HG02852 (cell line): ENCODE data around the gene NT5C2.
"Not testable (repeated sequence)": the region's sequence is repeated elsewhere in the genome, so short reads cannot be mapped to it uniquely, and the experiment has no call there.

Experiments used
- ATAC-seq: cut with Tn5 transposase; IDR thresholded peaks from one replicate; pipeline ENCODE4 v1.9.1; 2021; ENCODE audit warnings: mild to moderate bottlenecking, moderate library complexity; ENCODE audit not compliant: unreplicated experiment

Gene NT5C2

DNA sequence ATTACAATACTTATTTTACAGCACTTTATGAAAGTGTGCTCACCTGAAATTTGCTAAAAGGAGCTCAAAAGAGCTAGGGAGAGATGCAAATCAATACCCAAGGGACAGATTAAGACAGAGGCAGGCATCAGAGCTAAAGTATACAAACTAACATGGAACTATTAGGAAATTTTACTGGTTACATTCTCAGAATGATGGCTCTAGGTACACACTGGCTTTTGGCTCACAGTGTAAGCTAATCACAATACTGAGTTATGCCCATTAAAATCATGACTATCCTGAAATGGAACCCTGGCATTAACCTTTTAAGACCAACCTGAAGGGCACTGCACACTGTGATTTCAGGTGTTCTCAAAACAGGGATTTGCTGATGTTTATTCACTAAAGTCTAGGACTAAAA lies 98.1 kb downstream of the NT5C2 start:
- ATAC-seq, result no peak

- no peak for ATAC-seq
These were observed 102.2 kb downstream of the NT5C2 start for GRCh38 chr10:103090911-103091310.

DNA sequence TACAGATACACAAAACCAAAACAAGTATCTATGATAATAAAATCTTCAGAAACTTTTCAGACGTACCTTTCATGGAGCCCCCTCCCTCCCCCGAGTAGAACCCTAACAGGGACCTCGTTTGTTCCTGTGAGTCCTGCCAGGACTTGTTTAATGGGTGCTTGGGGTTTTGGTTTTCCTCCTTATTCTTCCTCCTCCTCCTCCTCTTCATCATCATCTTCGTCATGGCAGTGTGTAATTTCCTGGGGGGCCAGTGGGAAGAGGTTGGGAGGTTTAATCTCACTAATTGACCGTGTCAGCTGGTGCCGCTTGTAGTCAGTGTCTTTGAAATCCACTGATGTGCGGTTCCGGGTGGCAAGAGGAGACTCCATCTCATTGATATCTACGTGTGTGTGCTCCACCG lies 103.6 kb downstream of the NT5C2 start:
- ATAC-seq, result no peak

- ATAC-seq, result no peak
These were observed 106.3 kb downstream of the NT5C2 start for GRCh38 chr10:103086799-103087198.

DNA sequence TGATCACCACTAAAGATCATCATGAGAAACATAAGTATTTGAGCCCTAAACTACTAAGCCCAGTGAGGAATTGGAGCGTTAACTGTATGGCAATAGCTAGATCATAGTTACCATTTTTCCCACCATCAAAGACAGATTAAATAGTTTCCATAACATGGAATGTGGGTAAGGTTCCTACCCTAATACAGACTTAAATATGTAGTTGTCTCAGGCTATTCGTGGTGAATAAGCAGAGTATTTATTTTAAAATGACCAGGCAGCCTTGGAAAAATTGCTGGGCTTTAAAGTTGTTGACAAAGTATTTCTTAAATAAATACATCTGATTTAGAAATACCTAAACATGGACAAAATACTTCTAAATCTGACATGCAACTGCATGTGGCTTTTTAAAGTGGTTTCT lies 106.8 kb downstream of the NT5C2 start:
- no peak for ATAC-seq

DNA sequence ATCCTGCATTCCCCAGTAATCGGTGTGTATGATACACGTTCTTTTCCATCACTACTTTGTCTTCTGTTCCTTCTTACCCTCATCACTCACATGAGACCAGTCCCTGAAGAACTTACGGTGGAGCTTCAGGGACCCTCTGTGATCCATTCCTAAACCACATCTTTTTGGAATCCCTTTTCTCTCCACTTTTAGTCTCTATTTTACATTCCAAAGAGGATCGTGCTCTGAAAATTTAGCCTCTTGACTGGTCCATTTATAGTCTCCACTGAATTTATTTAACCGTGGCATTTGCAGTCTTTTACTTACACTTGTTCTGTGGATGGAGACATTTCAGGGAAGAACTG lies 109.1 kb downstream of the NT5C2 start:
- ATAC-seq, result no peak

- no peak for ATAC-seq
These were observed 109.7 kb downstream of the NT5C2 start for GRCh38 chr10:103083266-103083976.

DNA sequence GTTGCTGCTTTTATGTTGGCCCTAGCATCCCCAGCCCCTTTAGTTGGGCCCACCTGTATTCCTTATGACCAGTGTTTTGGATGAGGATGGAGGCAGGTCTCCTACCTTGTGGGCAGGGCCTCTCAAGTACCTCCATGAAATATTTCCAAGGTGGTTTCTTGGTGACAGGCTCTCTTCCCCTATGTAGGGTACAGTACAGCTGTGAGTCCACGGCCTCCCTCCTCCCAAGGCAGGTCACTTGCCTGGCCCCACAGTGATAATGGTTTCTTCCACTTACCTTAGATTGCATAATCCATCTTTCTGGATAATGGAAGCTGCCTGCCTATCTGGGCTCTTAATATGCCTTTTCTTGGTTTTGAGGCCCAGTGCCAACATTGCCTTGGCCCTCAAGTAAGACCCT lies 110.4 kb downstream of the NT5C2 start:
- ATAC-seq, result no peak

- ATAC-seq, result no peak
These were observed 112.0 kb downstream of the NT5C2 start for GRCh38 chr10:103080891-103081581.

DNA sequence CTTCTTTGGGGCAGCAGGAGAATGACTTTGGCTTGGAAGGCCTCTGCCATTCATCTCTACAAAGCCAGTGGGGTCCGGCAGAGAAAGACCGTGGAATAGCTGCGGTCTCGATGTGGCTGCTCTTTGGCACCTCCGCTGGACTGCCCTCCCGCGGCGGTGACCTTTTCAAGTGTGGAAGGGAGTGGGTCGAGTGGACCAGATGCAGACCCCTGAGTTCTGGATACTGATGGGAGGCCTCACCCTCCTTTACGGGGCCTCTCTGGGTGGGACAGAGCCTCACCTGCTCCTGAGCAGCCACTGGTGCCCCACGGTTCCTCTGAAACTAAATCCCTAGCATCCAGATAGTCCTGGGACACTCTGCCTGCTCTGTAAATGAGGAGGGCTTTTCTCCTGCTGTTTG lies 113.1 kb downstream of the NT5C2 start:
- no peak for ATAC-seq

GRCh38 chr10:103079100-103079499 lies 114.0 kb downstream of the NT5C2 start:
- no peak for ATAC-seq

- no peak for ATAC-seq
These were observed 114.4 kb downstream of the NT5C2 start for GRCh38 chr10:103078676-103079075.

- ATAC-seq, result no peak
These were observed 114.8 kb downstream of the NT5C2 start for GRCh38 chr10:103078309-103078615.

- no peak for ATAC-seq
These were observed 115.4 kb downstream of the NT5C2 start for GRCh38 chr10:103077491-103078308.

DNA sequence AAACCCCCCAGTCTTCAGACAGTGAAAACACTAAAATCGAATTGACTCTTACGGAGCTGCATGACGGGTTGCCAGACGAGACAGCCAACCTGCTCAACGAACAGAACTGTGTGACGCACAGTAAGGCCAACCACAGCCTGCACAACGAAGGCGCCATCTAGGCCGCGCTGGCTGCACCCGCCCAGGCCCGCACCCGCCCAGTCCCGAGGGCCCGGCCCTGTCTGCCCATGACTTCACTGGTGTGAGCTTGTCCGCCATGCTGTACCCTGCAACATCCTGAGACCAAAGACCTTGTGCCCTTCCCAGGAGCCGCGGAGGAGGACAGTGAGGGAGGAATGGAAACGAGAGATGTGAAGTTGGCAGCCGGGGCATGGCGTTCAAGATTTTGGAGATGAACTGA lies 116.1 kb downstream of the NT5C2 start:
- no peak for ATAC-seq

GRCh38 chr10:103072891-103073290 lies 120.2 kb downstream of the NT5C2 start:
- no peak for ATAC-seq

DNA sequence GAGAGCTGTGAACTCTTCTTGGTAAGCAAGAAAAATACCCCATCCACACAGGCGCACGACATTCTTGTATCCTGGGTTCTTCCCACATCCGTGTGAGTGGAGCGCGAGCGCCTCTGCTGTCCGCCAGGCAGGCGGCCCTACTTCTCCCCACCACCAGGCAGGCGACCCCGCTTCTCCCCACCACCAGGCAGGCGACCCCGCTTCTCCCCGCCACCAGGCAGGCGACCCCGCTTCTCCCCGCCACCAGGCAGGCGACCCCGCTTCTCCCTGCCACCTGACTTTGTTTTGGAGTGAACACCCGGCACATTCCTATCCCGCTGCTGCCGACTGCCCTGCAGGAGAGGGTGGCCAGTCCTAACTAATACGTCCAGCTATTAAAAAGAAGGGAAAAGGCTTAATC lies 120.8 kb downstream of the NT5C2 start:
- ATAC-seq, result no peak

- peak; percentile 53 for ATAC-seq
These were observed 123.4 kb downstream of the NT5C2 start for GRCh38 chr10:103069453-103070331.

- no peak for ATAC-seq
These were observed 125.1 kb downstream of the NT5C2 start for GRCh38 chr10:103067956-103068355.

- ATAC-seq, result no peak
These were observed 125.6 kb downstream of the NT5C2 start for GRCh38 chr10:103067484-103067883.

DNA sequence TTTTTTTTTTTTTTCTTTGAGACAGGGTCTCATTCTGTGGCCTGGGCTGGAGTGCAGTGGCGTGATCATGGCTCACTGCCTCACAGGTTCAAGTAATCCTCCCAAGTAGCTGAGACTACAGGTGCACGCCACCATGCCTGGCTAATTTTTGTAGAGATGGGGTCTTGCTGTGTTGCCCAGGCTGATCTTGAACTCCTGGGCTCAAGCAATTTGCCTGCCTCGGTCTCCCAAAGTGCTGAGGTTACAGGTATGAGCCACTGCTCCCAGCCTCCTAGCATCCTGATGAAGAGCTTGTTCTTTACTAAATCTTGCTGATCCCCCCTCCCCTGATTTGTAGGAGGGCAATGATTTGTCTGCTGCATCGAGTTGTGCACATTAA lies 126.0 kb downstream of the NT5C2 start:
- not testable (repeated sequence) for ATAC-seq
